ENCODE results near the gene ANKRD66.

GRCh38 chr6:46777476-46778346 is 31.0 kb downstream of the ANKRD66 start:
- TF ChIP-seq POLR2AphosphoS5 (IDR thresholded peaks at IDR 0.05; ENCODE audit: insufficient read depth, low read depth, low read length), result no peak
- TF ChIP-seq CTCF (IDR thresholded peaks at IDR 0.05; ENCODE audit: extremely low read depth in 1 of 2, insufficient read depth in 1 of 2, low read depth in 1 of 2, low read length in 2 of 2), result no peak
- no peak for TF ChIP-seq MYC (IDR thresholded peaks at IDR 0.05; ENCODE audit: low read depth, low read length)
- no peak for TF ChIP-seq POLR2A (IDR thresholded peaks at IDR 0.05; ENCODE audit: low read depth, low read length)
- no peak for TF ChIP-seq EZH2 (IDR thresholded peaks at IDR 0.05; ENCODE audit: borderline replicate concordance, low read depth, low read length, severe bottlenecking)
- no peak for TF ChIP-seq JUN (IDR thresholded peaks at IDR 0.05; ENCODE audit: borderline replicate concordance, insufficient read depth, insufficient read length, low read depth)
- no peak for TF ChIP-seq MAX (IDR thresholded peaks at IDR 0.05; ENCODE audit: insufficient read depth, insufficient read length)
- TF ChIP-seq GATA2 (IDR thresholded peaks at IDR 0.05; ENCODE audit: insufficient read depth, insufficient read length, low read depth, low read length), result no peak
- TF ChIP-seq FOS (IDR thresholded peaks at IDR 0.05; ENCODE audit: borderline replicate concordance, insufficient read depth, low read length), result no peak
